GM19193 (cell line): ENCODE measurements around the gene BOD1.

Experiments used
- POLR2A ChIP-seq: IDR thresholded peaks from 4 replicates; pipeline ENCODE4 v1.6.1; 2011; ENCODE audit not compliant: insufficient read depth, insufficient read length; ENCODE audit errors: extremely low read depth

BOD1 gene

DNA sequence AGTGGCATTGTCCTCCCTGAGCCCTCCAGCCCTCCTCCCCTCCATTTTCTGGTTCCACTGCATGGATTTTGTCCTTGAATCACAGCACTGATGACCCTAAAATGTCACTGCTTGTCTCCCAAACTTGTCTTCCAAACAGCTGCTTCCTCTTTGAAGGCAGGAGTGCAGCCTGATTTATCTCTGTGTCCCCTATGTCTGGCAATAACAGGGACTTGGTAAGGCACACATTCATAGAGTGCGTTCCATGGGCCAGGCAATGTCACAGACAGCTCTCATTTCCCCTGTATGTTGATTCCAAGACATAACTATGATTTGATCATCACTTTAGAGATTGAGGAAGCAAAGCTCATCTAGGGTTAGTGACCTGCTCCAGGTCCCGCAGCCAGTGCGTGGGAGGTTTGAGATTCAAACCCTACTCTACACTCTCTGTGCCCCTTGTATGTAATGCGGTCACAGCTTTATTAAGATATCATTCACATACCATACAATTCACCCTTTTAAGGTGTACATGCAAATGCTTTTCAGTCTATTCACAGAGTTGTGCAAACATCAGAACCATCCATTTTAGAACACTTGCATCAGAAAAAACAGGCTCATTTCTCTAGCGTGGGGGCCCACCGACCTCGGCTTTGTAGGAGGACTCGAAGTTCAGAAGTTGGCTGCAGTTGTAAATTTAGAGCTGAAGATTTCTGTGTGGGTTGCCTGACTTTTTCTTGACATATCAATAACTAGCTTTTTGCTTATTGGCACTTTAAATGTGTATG, 28.4 kb upstream of the BOD1 start:
- TF ChIP-seq POLR2A, result no peak

GRCh38 chr5:173643964-173644363, 27.5 kb upstream of the BOD1 start:
- TF ChIP-seq POLR2A, result no peak

DNA sequence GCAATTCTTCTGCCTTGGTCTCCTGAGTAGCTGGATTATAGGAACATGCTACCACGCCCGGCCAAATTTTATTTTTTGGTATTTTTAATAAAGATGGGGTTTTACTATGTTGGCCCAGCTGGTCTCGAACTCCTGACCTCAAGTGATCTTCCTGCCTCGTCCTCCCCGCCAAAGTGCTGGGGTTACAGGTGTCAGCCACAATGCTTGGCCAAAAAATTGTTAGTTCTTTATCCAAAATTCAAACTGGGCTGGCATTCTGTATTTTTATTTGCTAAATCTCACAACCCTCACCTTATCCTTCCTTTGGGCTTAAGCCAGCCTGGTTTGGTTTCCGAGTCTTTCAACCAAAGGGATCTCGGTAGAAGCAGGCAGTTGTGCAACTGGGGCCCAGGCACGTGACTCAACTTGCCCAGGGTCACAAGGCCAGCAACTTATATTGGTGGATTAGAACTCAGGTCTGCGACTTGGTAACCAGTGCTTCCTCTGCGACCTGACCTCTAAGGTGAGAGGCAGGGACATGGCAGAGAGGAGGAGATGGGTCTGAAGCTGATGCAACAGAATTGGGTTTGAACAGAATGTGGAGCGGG, 26.5 kb upstream of the BOD1 start:
- TF ChIP-seq POLR2A, result no peak

DNA sequence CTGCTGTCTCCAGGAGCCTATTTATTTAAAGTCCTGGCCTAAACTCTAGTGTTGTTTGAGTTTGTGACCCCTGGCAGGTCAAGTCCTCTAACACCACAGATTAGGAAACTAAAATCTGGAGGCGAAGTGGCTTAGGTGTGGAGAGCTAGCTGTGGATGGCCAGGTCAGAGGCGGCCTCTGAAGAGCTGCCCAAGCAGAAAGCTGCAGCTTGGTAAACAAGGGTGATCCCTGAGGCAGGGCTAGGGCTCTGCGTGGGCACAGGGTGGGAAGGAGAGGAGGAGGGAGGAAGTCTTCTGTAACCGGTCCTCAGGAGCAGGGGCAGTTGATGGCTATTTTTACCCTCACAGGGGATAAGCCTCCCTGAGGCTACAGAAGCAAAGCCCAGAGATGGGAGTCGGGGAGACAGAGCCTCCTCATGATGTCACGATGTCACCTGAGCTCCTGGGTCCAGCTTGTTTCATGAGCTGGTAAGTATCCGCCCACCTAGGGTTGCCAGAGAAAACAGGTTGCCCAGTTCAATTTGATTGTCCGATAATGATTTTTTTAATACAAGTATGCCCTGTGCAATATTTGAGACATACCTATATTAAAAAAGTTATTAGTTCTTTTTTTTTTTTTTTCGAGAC, 25.9 kb upstream of the BOD1 start:
- TF ChIP-seq POLR2A, result no peak

DNA sequence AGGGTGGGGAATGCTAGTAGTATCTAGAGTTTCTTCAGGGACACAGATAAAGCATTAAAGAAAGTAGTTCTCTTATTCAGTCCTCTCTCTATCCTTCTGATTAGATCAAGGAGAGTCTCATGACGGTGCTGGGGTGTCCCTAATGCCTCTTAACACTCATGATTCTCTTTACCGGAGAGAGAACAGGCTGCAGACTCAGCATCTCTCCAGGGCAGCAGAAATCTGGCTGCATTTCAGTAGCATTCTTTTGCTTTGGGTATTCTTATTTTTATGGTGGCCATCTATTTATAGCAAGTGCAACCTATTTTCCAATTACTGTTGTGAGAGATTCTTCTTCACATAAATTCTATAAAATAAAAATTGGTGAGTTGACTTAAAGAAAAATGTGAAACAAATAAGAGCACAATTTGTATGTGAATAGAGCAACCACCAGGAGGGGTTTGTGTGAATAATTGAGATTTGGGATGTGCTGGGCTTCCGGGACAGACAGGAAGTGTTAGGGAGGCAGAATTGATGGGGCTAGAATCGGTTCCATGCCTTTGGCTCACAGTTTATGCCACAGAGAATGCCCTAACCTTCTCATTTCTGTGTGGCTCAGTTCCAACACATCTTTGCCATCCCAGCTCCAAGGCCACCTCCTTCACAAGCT, 23.8 kb upstream of the BOD1 start:
- no peak for TF ChIP-seq POLR2A

DNA sequence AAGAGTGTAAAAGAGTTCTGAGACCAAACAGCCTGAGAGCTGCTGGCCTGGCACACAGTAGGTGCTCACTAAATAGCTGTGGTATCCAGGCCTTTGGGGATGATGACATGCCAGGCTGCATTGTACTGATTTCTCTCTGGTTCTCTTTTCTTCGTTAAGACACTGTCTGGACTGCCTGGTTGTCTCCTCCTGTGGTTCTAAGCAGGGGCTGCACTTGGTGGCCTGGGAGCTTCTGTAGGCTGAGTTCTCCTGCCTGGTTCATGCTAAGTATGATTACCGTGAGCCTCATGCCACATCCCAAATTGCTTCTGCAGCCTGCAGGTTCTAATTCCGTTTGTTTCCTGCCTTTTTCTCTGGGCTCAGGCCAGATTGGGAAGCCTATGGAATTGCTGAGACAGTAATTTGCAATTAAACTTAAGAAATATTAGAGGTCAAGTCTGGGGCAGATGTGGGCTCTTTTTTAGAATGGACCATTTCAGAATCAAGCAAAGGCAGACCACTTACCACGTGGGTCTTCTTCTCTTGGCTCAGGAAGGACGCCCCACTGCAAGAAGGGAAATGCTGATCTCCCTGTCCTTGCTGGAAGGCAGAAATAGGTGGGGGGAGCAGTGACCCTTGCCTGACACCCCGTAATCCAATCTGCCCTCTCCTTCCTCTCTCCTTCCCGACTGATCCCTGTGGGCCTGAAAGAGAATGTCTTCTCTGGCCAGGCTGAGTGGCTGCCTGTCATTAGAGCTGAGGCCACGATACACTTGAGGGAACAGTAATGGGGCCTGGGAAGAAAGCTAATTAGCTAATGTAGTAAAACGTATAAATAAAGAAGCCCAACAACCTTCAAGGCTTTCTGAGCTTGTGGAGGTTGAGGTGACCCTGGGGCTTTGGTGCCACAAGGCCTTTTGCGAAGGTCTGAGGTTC, 21.9 kb upstream of the BOD1 start:
- TF ChIP-seq POLR2A, result no peak

- no peak for TF ChIP-seq POLR2A
Measured at GRCh38 chr5:173637340-173637739, 20.9 kb upstream of the BOD1 start.

- no peak for TF ChIP-seq POLR2A
Measured at GRCh38 chr5:173634465-173634983, 18.1 kb upstream of the BOD1 start.

- TF ChIP-seq POLR2A, result no peak
Measured at GRCh38 chr5:173633304-173633703, 16.9 kb upstream of the BOD1 start.

GRCh38 chr5:173631478-173631877, 15.0 kb upstream of the BOD1 start:
- no peak for TF ChIP-seq POLR2A

- no peak for TF ChIP-seq POLR2A
Measured at GRCh38 chr5:173630724-173631365, 14.4 kb upstream of the BOD1 start.

DNA sequence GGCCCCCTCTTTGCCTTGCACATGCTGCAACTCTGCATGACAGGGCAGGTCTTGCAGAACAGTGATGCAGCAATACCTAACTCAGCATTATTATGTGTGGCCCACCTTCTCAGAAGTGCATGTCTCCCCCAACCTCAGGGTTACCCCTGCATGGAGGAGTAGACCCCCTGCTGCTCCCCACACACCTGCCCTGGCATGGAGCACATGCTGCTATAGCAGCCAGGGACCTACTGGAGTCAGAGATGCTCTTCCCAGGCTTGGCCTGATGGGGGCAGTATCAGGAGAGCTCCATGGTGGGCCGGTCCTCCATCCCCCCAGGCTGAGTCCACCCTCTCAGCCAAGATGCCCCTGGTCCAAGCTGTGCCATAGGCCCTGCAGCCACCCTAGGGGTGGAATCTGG, 13.2 kb upstream of the BOD1 start:
- no peak for TF ChIP-seq POLR2A

DNA sequence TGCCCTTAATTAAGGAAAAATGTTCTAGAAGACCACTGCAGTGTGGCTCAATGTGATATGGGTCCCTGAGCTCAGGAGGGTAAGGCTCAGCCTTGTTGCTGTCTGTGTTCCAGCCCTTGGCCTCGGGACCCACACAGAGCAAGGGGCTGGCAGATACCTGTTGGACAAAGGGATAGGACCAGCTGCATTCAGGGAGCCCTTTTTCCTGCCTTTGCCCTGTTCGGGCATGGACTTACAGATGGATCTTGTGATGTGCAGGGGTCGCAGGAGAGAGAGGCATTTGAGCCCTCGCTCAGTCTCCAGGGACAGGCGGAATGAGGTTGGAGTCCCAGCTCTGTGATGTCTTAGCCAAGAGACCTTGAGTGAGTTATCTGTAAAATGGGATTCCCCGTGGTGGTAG, 12.1 kb upstream of the BOD1 start:
- TF ChIP-seq POLR2A, result no peak

GRCh38 chr5:173627860-173628392, 11.5 kb upstream of the BOD1 start:
- TF ChIP-seq POLR2A, result no peak
